ENCODE measurements around the gene COLEC12.

The COLEC12 gene

GRCh38 chr18:267380-267687, 233.2 kb downstream of the COLEC12 start:
- no peak for DNase-seq
